Measurements from ENCODE around the gene DSC2.

Gene DSC2

GRCh38 chr18:31015715-31016434 lies 86.3 kb downstream of the DSC2 start:
- TF ChIP-seq PPARA (CRISPR knock-in tag; IDR thresholded peaks at IDR 0.05; ENCODE audit: borderline replicate concordance) = no peak
- no peak for TF ChIP-seq TCF4 (CRISPR knock-in tag; IDR thresholded peaks at IDR 0.05; ENCODE audit: borderline replicate concordance)
- no peak for TF ChIP-seq GLIS3 (CRISPR knock-in tag; IDR thresholded peaks at IDR 0.05)
- TF ChIP-seq CREB5 (CRISPR knock-in tag; IDR thresholded peaks at IDR 0.05; ENCODE audit: low read depth) = no peak
- ATAC-seq = no peak

- ATAC-seq = peak; percentile 31; the same call in 2 of the 3 replicates
Observed at GRCh38 chr18:31011455-31011854, 90.8 kb downstream of the DSC2 start.

GRCh38 chr18:31010601-31011000 lies 91.6 kb downstream of the DSC2 start:
- ATAC-seq = no peak
- TF ChIP-seq POU6F1 (CRISPR knock-in tag; IDR thresholded peaks at IDR 0.05; ENCODE audit: borderline replicate concordance, low read depth) = no peak
- TF ChIP-seq CSRNP3 (CRISPR knock-in tag; IDR thresholded peaks at IDR 0.05) = no peak
- TF ChIP-seq BACH2 (CRISPR knock-in tag; IDR thresholded peaks at IDR 0.05; ENCODE audit: borderline replicate concordance) = no peak
- no peak for TF ChIP-seq ZNF70 (CRISPR knock-in tag; IDR thresholded peaks at IDR 0.05)
- TF ChIP-seq CSDC2 (CRISPR knock-in tag; IDR thresholded peaks at IDR 0.05) = no peak
- TF ChIP-seq ZNF565 (CRISPR knock-in tag; conservative IDR thresholded peaks at IDR 0.05; ENCODE audit: low read depth) = no peak
- no peak for TF ChIP-seq TOX (CRISPR knock-in tag; IDR thresholded peaks at IDR 0.05; ENCODE audit: borderline replicate concordance)
- TF ChIP-seq OSR1 (CRISPR knock-in tag; IDR thresholded peaks at IDR 0.05) = no peak
- no peak for TF ChIP-seq RARB (CRISPR knock-in tag; IDR thresholded peaks at IDR 0.05)
- TF ChIP-seq ESRRG (CRISPR knock-in tag; IDR thresholded peaks at IDR 0.05) = no peak

Data from SK-N-SH treated with all-trans-retinoic acid at 6 μM for 48 hours (cell line).